DMS 273 (cell line): ENCODE data around the gene GALNT12.

Experiments
- DNase-seq: peaks from one replicate; lab custom pipeline; 2025; ENCODE audit not compliant: unreplicated experiment; lab: John Stamatoyannopoulos, UW

Gene GALNT12

GRCh38 chr9:98899408-98900056, 92.1 kb downstream of the GALNT12 start:
- DNase-seq = no peak
